ENCODE results near the gene SORL1. TPM values are rescaled to one million over a fixed set of nuclear protein-coding genes. Genes with fewer than 3 reads are reported as not detected.

Gene SORL1
- polyA plus RNA-seq, 3 donors = 52.5 to 61.9 (median 59.4) TPM

DNA sequence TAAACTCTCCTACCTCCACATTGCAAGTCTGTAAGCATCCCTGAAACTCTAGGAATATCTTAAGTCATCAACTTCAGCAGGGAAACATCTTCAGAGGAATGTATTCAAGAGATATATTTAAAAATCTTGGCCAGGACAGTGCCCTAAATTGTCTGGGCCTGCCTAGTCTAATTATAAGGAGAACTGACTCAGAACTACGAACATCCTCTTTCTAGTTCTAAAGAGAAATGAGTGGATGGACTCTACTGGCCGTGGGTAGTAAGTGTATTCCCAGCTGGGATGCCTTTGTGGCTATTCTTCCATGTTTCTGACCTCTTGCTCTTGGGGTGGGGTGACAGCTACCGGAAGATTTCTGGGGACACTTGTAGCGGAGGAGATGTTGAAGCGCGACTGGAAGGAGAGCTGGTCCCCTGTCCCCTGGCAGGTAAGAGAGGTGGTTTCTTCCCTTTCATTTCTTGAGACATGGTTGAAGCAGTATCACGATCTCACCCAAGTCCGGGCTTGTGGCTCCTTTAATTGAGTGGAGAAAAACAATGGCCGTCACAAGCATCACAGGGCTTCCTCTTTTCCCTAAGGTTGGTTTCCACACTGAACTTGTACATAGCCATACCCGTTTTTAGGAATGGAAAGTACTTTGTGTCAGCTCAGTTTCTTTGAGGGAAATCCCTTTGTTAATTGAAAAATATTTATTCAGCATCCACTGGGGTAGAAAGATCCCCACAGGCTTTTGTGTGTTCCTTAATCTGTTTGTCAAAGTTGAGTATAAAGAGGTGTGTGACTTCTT lies 98.3 kb downstream of the SORL1 start:
- DNase-seq = peak in 1 of 3 donors; percentile 23
- Histone ChIP-seq H3K79me2 (ENCODE audit: insufficient read depth, low read length) (no peaks in the 10 kb centered on the region), H3K9ac (ENCODE audit: insufficient read depth, low read length, poor library complexity, severe bottlenecking) (no peak overlapping the region), H3K4me1 (ENCODE audit: control insufficient read depth in 1 of 2, insufficient read depth in 2 of 2, low read length in 2 of 2) (no peaks in the 10 kb centered on the region), H3K4me3 (replicated peaks in 1 of 3; ENCODE audit: low read depth in 2 of 3, low read length in 3 of 3) (no peak overlapping the region), H3K27me3 (ENCODE audit: control insufficient read depth in 2 of 2, insufficient read depth in 2 of 2, low read length in 2 of 2) (no peaks in the 10 kb centered on the region), H3K4me2 (replicated peaks; ENCODE audit: extremely low read depth, low read length, poor library complexity, severe bottlenecking) (no peak overlapping the region), H3K9me3 (replicated peaks in 1 of 2; ENCODE audit: control insufficient read depth in 1 of 2, insufficient read depth in 1 of 2, low read length in 2 of 2) (no peaks in the 10 kb centered on the region), H4K20me1 (ENCODE audit: insufficient read depth, low read length) (peaks cover 98% of the 10 kb centered on the region), H2AFZ (ENCODE audit: insufficient read depth, low read depth, low read length, poor library complexity, severe bottlenecking) (no peak overlapping the region), H3K27ac (ENCODE audit: low read depth in 1 of 2, low read length in 2 of 2) (peak overlapping the region in 1 of 2 donors; percentile 53), H3K36me3 (replicated peaks in 1 of 2; ENCODE audit: control insufficient read depth in 1 of 2, insufficient read depth in 2 of 2, low read length in 2 of 2) (peaks cover 90 to 99% of the 10 kb centered on the region in 2 donors)
- Mint-ChIP-seq H3K36me3 (peaks cover 79 to 92% of the 10 kb centered on the region in 2 donors), H3K4me1 (peaks cover 3% of the 10 kb centered on the region), H3K4me3 (no peak overlapping the region), H3K27me3 (ENCODE audit: low read depth in 3 of 3) (no peaks in the 10 kb centered on the region), H3K27ac (peak overlapping the region in 5 of 7 donors; percentile 10 to 89 (median 44)), H3K9me3 (peaks cover 0 to 2% (median 0%) of the 10 kb centered on the region in 7 donors)
- no peak for TF ChIP-seq CTCF (IDR thresholded peaks at IDR 0.05)
- 95% methylated on average over 4 of the region's 10 CpGs for WGBS (ENCODE audit: insufficient coverage)
- intact Hi-C loops (cut with micrococcal nuclease) = no loop called here

DNA sequence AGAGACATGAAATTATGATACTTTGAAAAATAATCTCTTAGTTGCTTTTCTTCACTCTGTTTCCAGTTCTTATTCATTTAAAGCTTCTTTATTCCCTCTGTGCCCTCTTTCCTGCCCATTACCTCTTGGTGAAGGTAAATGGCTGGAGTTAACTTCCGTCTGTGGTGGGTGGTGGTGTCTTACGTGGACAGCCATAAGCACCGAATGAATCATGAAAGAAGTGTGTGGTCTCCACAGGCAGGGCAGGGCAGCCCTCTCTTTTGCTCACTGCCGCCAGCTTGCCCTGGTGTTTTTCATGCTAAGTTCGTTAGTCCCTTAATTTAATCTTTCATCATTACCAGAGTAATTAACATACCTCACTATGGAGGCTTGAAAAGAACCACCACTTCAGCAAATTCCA lies 99.3 kb downstream of the SORL1 start:
- Mint-ChIP-seq H3K36me3 (peaks cover 79 to 92% of the 10 kb centered on the region in 2 donors), H3K4me3 (no peak overlapping the region), H3K4me1 (peaks cover 3% of the 10 kb centered on the region), H3K9me3 (peaks cover 0 to 2% (median 0%) of the 10 kb centered on the region in 7 donors), H3K27me3 (ENCODE audit: low read depth in 3 of 3) (no peaks in the 10 kb centered on the region), H3K27ac (peak overlapping the region in 2 of 7 donors; percentile 24 to 42)
- Histone ChIP-seq H2AFZ (ENCODE audit: insufficient read depth, low read depth, low read length, poor library complexity, severe bottlenecking) (no peak overlapping the region), H3K9me3 (replicated peaks in 1 of 2; ENCODE audit: control insufficient read depth in 1 of 2, insufficient read depth in 1 of 2, low read length in 2 of 2) (no peaks in the 10 kb centered on the region), H4K20me1 (ENCODE audit: insufficient read depth, low read length) (peaks cover 97% of the 10 kb centered on the region), H3K4me3 (replicated peaks in 1 of 3; ENCODE audit: low read depth in 2 of 3, low read length in 3 of 3) (no peak overlapping the region), H3K4me1 (ENCODE audit: control insufficient read depth in 1 of 2, insufficient read depth in 2 of 2, low read length in 2 of 2) (no peaks in the 10 kb centered on the region), H3K9ac (ENCODE audit: insufficient read depth, low read length, poor library complexity, severe bottlenecking) (no peak overlapping the region), H3K36me3 (replicated peaks in 1 of 2; ENCODE audit: control insufficient read depth in 1 of 2, insufficient read depth in 2 of 2, low read length in 2 of 2) (peaks cover 90 to 99% of the 10 kb centered on the region in 2 donors), H3K27me3 (ENCODE audit: control insufficient read depth in 2 of 2, insufficient read depth in 2 of 2, low read length in 2 of 2) (no peaks in the 10 kb centered on the region), H3K27ac (ENCODE audit: low read depth in 1 of 2, low read length in 2 of 2) (no peak overlapping the region), H3K79me2 (ENCODE audit: insufficient read depth, low read length) (no peaks in the 10 kb centered on the region), H3K4me2 (replicated peaks; ENCODE audit: extremely low read depth, low read length, poor library complexity, severe bottlenecking) (no peak overlapping the region)
- DNase-seq = no peak
- 100% methylated on average over 1 of the region's 5 CpGs for WGBS (ENCODE audit: insufficient coverage)
- intact Hi-C loops (cut with micrococcal nuclease) = no loop called here
- TF ChIP-seq CTCF (IDR thresholded peaks at IDR 0.05) = no peak

Measured in CD14-positive monocyte (primary cell).